Adipose tissue (tissue), 3 donors: ENCODE results near the gene FIBP. TPM values are rescaled to one million over a fixed set of nuclear protein-coding genes. Genes with fewer than 3 reads are reported as not detected.

ENCODE experiments used
- H3K27ac ChIP-seq: one replicate; pipeline ENCODE4 v1.5.1; 2013; ENCODE audit warnings: low read depth, low read length
- WGBS, 3 donors: extraction: QIAGEN DNeasy Blood & Tissue Kit; methylation state at CpG; one replicate each; pipeline ENCODE4 v1.1.7; 2013; 5-methylcytosine and 5-hydroxymethylcytosine counted together
- polyA plus RNA-seq, 3 donors: library from polyadenylated mRNA; stranded (reverse); fragments of 200-250 nt; gene quantifications; one replicate each; pipeline ENCODE4 v1.2.3, GENCODE V29; 2013
- donor health status: healthy with polysubstance abuse.
- donor health status: Bipolar disorder and iron deficiency.
- donor health status: healthy.

Gene FIBP
- polyA plus RNA-seq, 3 donors = 31.2 to 68.7 (median 56.9) TPM

- WGBS, 3 donors = 66 to 71% (median 66%) methylated on average over 7 of the region's 7 CpGs
- H3K27ac ChIP-seq = no peak overlapping the region
Observed at GRCh38 chr11:65916391-65916790, 28.1 kb upstream of the FIBP start.

GRCh38 chr11:65915821-65916251 is 27.6 kb upstream of the FIBP start:
- 14 to 52% (median 18%) methylated on average over 11 to 13 of the region's 13 CpGs for WGBS, 3 donors
- no peak overlapping the region for H3K27ac ChIP-seq

- 46 to 63% (median 52%) methylated on average over 10 of the region's 10 CpGs for WGBS, 3 donors
- H3K27ac ChIP-seq = no peak overlapping the region
Observed at GRCh38 chr11:65915101-65915820, 27.0 kb upstream of the FIBP start.

GRCh38 chr11:65912845-65913244 is 24.6 kb upstream of the FIBP start:
- H3K27ac ChIP-seq = no peak overlapping the region
- 45 to 71% (median 48%) methylated on average over 4 of the region's 4 CpGs for WGBS, 3 donors

- H3K27ac ChIP-seq = no peak overlapping the region
- 18 to 22% (median 19%) methylated on average over 14 of the region's 14 CpGs for WGBS, 3 donors
Observed at GRCh38 chr11:65911682-65912568, 23.7 kb upstream of the FIBP start.

- H3K27ac ChIP-seq = no peak overlapping the region
- WGBS, 3 donors = 75 to 81% (median 80%) methylated on average over 6 of the region's 6 CpGs
Observed at GRCh38 chr11:65907878-65908277, 19.6 kb upstream of the FIBP start.

- H3K27ac ChIP-seq = no peak overlapping the region
- WGBS, 3 donors = 84 to 88% (median 88%) methylated on average over 5 of the region's 5 CpGs
Observed at GRCh38 chr11:65906602-65907001, 18.3 kb upstream of the FIBP start.

GRCh38 chr11:65903715-65904114 is 15.4 kb upstream of the FIBP start:
- WGBS, 3 donors = 65 to 82% (median 74%) methylated on average over 8 of the region's 8 CpGs
- no peak overlapping the region for H3K27ac ChIP-seq

GRCh38 chr11:65903068-65903481 is 14.8 kb upstream of the FIBP start:
- no peak overlapping the region for H3K27ac ChIP-seq
- WGBS, 3 donors = 22 to 51% (median 26%) methylated on average over 5 of the region's 5 CpGs

GRCh38 chr11:65900899-65901180 is 12.6 kb upstream of the FIBP start:
- WGBS, 3 donors = 73 to 83% (median 75%) methylated on average over 11 of the region's 11 CpGs
- no peak overlapping the region for H3K27ac ChIP-seq

- no peak within 1 kb of the TSS for H3K27ac ChIP-seq
- 1 to 3% (median 2%) methylated on average over 68 to 80 of the region's 80 CpGs for WGBS, 3 donors
Observed at GRCh38 chr11:65900125-65900898, 12.0 kb upstream of the FIBP start, which contains the start of gene FOSL1. Gene FOSL1, minus strand, starts transcription at chr11:65900388. Its CDS starts 49 bp downstream, at chr11:65900339.

- 1 to 2% (median 2%) methylated on average over 64 to 78 of the region's 78 CpGs for WGBS, 3 donors
- H3K27ac ChIP-seq = no peak overlapping the region
Observed at GRCh38 chr11:65899356-65900124, 11.3 kb upstream of the FIBP start.

GRCh38 chr11:65898656-65899355 is 10.5 kb upstream of the FIBP start:
- 25 to 41% (median 27%) methylated on average over 16 to 28 of the region's 28 CpGs for WGBS, 3 donors
- H3K27ac ChIP-seq = no peak overlapping the region

GRCh38 chr11:65897020-65897471 is 8.8 kb upstream of the FIBP start:
- 86 to 94% (median 93%) methylated on average over 4 of the region's 4 CpGs for WGBS, 3 donors
- no peak overlapping the region for H3K27ac ChIP-seq

- H3K27ac ChIP-seq = no peak overlapping the region
- 87 to 94% (median 94%) methylated on average over 14 of the region's 14 CpGs for WGBS, 3 donors
Observed at GRCh38 chr11:65896034-65896999, 8.0 kb upstream of the FIBP start.

- 87 to 96% (median 92%) methylated on average over 5 of the region's 5 CpGs for WGBS, 3 donors
- H3K27ac ChIP-seq = no peak overlapping the region
Observed at GRCh38 chr11:65895482-65895981, 7.3 kb upstream of the FIBP start.
